ENCODE results near the gene GPANK1. TPM values are rescaled to one million over a fixed set of nuclear protein-coding genes. Genes with fewer than 3 reads are reported as not detected.

The GPANK1 gene
- total and polyA plus RNA-seq, 9 of the 15 experiments (the other 6 are each of a cell fraction or from before 2014, with no cell fraction given), result 32.2 to 111 (median 46.3) TPM

GRCh38 chr6:31619805-31620585 is 44.8 kb downstream of the GPANK1 start (continued):
- no peak for TF ChIP-seq ZNF639 (CRISPR knock-in tag; conservative IDR thresholded peaks at IDR 0.05 in 1 of 2, IDR thresholded peaks at IDR 0.05 in 1 of 2)
- TF ChIP-seq GTF2A2 (tag; IDR thresholded peaks at IDR 0.05), result no peak
- no peak for TF ChIP-seq TFE3 (CRISPR knock-in tag; IDR thresholded peaks at IDR 0.05)
- no peak for TF ChIP-seq PTBP1 (IDR thresholded peaks at IDR 0.05; ENCODE audit: low read depth, low read length)
- TF ChIP-seq HSF4 (CRISPR knock-in tag; IDR thresholded peaks at IDR 0.05; ENCODE audit: borderline replicate concordance), result no peak
- TF ChIP-seq ZC3H8 (IDR thresholded peaks at IDR 0.05), result no peak
- peak; percentile 55 for TF ChIP-seq SAP30 (IDR thresholded peaks at IDR 0.05; ENCODE audit: borderline replicate concordance, insufficient read depth, low read depth, low read length, poor library complexity, severe bottlenecking)
- no peak for TF ChIP-seq ZNF184 (CRISPR knock-in tag; IDR thresholded peaks at IDR 0.05)
- peak; percentile 85 for TF ChIP-seq ZNF76 (CRISPR knock-in tag; IDR thresholded peaks at IDR 0.05; ENCODE audit: borderline replicate concordance)
- peak; percentile 88 for TF ChIP-seq TAF9B (IDR thresholded peaks at IDR 0.05; ENCODE audit: partially characterized antibody)
- TF ChIP-seq YY1 (IDR thresholded peaks at IDR 0.05; ENCODE audit: borderline replicate concordance in 1 of 3, control insufficient read depth in 1 of 3, extremely low read depth in 1 of 3, insufficient read depth in 3 of 3, insufficient read length in 1 of 3, insufficient replicate concordance in 2 of 3, low read depth in 1 of 3, low read length in 2 of 3), result peak in 2 of 3 experiments; percentile 75 to 88
- peak; percentile 9 to 43; a peak in 1 of 4 replicates for TF ChIP-seq RCOR1 (IDR thresholded peaks at IDR 0.05; ENCODE audit: borderline replicate concordance in 1 of 2, low read depth in 2 of 2, low read length in 2 of 2)
- TF ChIP-seq HMBOX1 (IDR thresholded peaks at IDR 0.05), result no peak
- TF ChIP-seq SRSF7 (optimal IDR thresholded peaks at IDR 0.05; ENCODE audit: low read depth, low read length), result no peak
- TF ChIP-seq IRF2 (CRISPR knock-in tag; IDR thresholded peaks at IDR 0.05), result no peak
- TF ChIP-seq ZNF384 (IDR thresholded peaks at IDR 0.05; ENCODE audit: low read depth, low read length), result peak; percentile 100
- TF ChIP-seq MBD1 (CRISPR knock-in tag; IDR thresholded peaks at IDR 0.05), result no peak
